SK-N-SH (cell line): Measurements from ENCODE around the gene SERPINE1. TPM values are rescaled to one million over a fixed set of nuclear protein-coding genes. Genes with fewer than 3 reads are reported as not detected.
A peak's percentile ranks its signal among the peaks of the same experiment; 100 is the strongest.

ENCODE experiments used
- CTCF ChIA-PET: fragments of 300-600, 350-600 bp; formaldehyde crosslinking; extraction: SDS; loops from one replicate; lab custom pipeline; 2021; lab: Yijun Ruan, JAX
- POLR2A ChIA-PET: fragments of 350-600 bp; sonication (Branson Sonifier 250); formaldehyde crosslinking; extraction: SDS; loops from one replicate; lab custom pipeline; 2020; ENCODE audit warnings: antibody characterized with exemption, inconsistent platforms; lab: Yijun Ruan, JAX
- DNase-seq: peaks from one replicate; pipeline ENCODE4 v3.0.0; 2012
- H2AFZ ChIP-seq: fragments of 200-600 bp; sonication (generic); 2 replicates; pipeline ENCODE4 v1.8.1; 2016; ENCODE audit warnings: antibody characterized with exemption, mild to moderate bottlenecking, low read depth
- H3F3A ChIP-seq: fragments of 200-600 bp; sonication (generic); replicated peaks from 2 replicates; pipeline ENCODE3; 2016; ENCODE audit warnings: antibody characterized with exemption, mild to moderate bottlenecking; ENCODE audit not compliant: insufficient read depth
- H3K27ac ChIP-seq, 2 experiments: fragments of 200-500 bp in 1 of 2; fragments of 200-600 bp in 1 of 2; sonication (Bioruptor generic) in 1 of 2; sonication (generic), shearing (Covaris generic) in 1 of 2; 2 replicates each; pipeline versions ENCODE4 v1.5.1 to v1.6.1; 2014 to 2016; ENCODE audit warnings: low read depth in 2 of 2, inconsistent platforms in 1 of 2, low read length in 1 of 2, mild to moderate bottlenecking in 1 of 2, mixed read lengths in 1 of 2
- H3K27me3 ChIP-seq: fragments of 200-600 bp; sonication (generic), shearing (Covaris generic); 2 replicates; pipeline ENCODE4 v1.6.1; 2016; ENCODE audit warnings: mixed run types; ENCODE audit not compliant: insufficient read depth
- H3K36me3 ChIP-seq, 2 experiments: fragments of 200-500 bp in 1 of 2; fragments of 200-600 bp in 1 of 2; sonication (Bioruptor generic) in 1 of 2; sonication (generic) in 1 of 2; replicated peaks in 1 of 2; 2 replicates each; pipeline versions ENCODE3 to v1.5.1; 2014 to 2016; ENCODE audit warnings: low read length in 1 of 2, mild to moderate bottlenecking in 1 of 2; ENCODE audit not compliant: insufficient read depth in 2 of 2, control insufficient read depth in 1 of 2
- H3K4me1 ChIP-seq, 2 experiments: fragments of 200-500 bp in 1 of 2; fragments of 200-600 bp in 1 of 2; sonication (Bioruptor generic) in 1 of 2; sonication (generic), shearing (Covaris generic) in 1 of 2; 2 replicates each; pipeline versions ENCODE4 v1.5.1 to v1.6.1; 2014 to 2016; ENCODE audit warnings: low read depth in 1 of 2, low read length in 1 of 2, mixed run types in 1 of 2; ENCODE audit not compliant: insufficient read depth in 2 of 2, control insufficient read depth in 1 of 2
- H3K4me2 ChIP-seq: fragments of 200-600 bp; sonication (generic), shearing (Covaris generic); 2 replicates; pipeline ENCODE4 v1.6.1; 2017; ENCODE audit warnings: mixed run types
- H3K4me3 ChIP-seq, 2 experiments: fragments of 200-500 bp in 1 of 2; fragments of 200-600 bp in 1 of 2; sonication (Bioruptor generic) in 1 of 2; sonication (generic), shearing (Covaris generic) in 1 of 2; 2 replicates each; pipeline versions ENCODE4 v1.5.1 to v1.8.1; 2014 to 2016; ENCODE audit warnings: low read depth in 2 of 2, inconsistent platforms in 1 of 2, low read length in 1 of 2, mild to moderate bottlenecking in 1 of 2, mixed read lengths in 1 of 2, moderate library complexity in 1 of 2
- H3K79me2 ChIP-seq: fragments of 200-600 bp; sonication (generic); 2 replicates; pipeline ENCODE4 v1.8.1; 2017; ENCODE audit warnings: mild to moderate bottlenecking; ENCODE audit not compliant: insufficient read depth
- H3K9ac ChIP-seq: fragments of 200-600 bp; sonication (generic); 2 replicates; pipeline ENCODE4 v1.6.1; 2017; ENCODE audit warnings: mixed run types
- H3K9me2 ChIP-seq: fragments of 200-600 bp; sonication (generic); 2 replicates; pipeline ENCODE4 v1.6.1; 2017; ENCODE audit warnings: mixed run types
- H3K9me3 ChIP-seq: fragments of 200-600 bp; sonication (generic); 2 replicates; pipeline ENCODE4 v1.6.1; 2017; ENCODE audit warnings: mixed run types, mild to moderate bottlenecking, moderate library complexity
- H4K20me1 ChIP-seq: fragments of 200-600 bp; sonication (generic); 2 replicates; pipeline ENCODE4 v1.6.1; 2017; ENCODE audit warnings: mild to moderate bottlenecking, mixed run types; ENCODE audit not compliant: insufficient read depth
- CHD2 ChIP-seq: fragments of 150-350 bp; IDR thresholded peaks from 2 replicates; pipeline ENCODE4 v1.6.1; 2018; ENCODE audit warnings: low read length; ENCODE audit not compliant: partially characterized antibody
- ELF1 ChIP-seq: IDR thresholded peaks from 2 replicates; pipeline ENCODE4 v1.4.0; 2012
- EP300 ChIP-seq, 2 experiments: IDR thresholded peaks; 2 replicates each; pipeline versions ENCODE4 v1.4.0 to v1.6.1; 2012; ENCODE audit warnings: borderline replicate concordance in 1 of 2, low read depth in 1 of 2, low read length in 1 of 2
- FOXJ3 ChIP-seq: sonication (generic); formaldehyde crosslinking; IDR thresholded peaks from 2 replicates; pipeline ENCODE4 v1.5.1; 2020; ENCODE audit warnings: mild to moderate bottlenecking, missing genetic modification reagents
- MEF2A ChIP-seq: IDR thresholded peaks from 2 replicates; pipeline ENCODE4 v1.4.0; 2012; ENCODE audit warnings: low read depth, borderline replicate concordance
- MXI1 ChIP-seq: IDR thresholded peaks from 2 replicates; pipeline ENCODE4 v1.6.1; 2012; ENCODE audit warnings: mild to moderate bottlenecking, low read depth, low read length, improper control_type of control experiment
- NFIC ChIP-seq: IDR thresholded peaks from 2 replicates; pipeline ENCODE4 v1.4.0; 2012; ENCODE audit warnings: borderline replicate concordance
- NRF1 ChIP-seq: IDR thresholded peaks from 2 replicates; pipeline ENCODE4 v1.6.1; 2012; ENCODE audit warnings: low read depth, mild to moderate bottlenecking, low read length
- POLR2AphosphoS5 ChIP-seq: IDR thresholded peaks from 2 replicates; pipeline ENCODE4 v1.6.1; 2012; ENCODE audit warnings: low read depth, low read length
- RAD21 ChIP-seq: IDR thresholded peaks from 2 replicates; pipeline ENCODE4 v1.6.1; 2012; ENCODE audit warnings: mild to moderate bottlenecking, low read length
- SIN3A ChIP-seq: IDR thresholded peaks from 2 replicates; pipeline ENCODE4 v1.6.1; 2012; ENCODE audit warnings: low read depth, mild to moderate bottlenecking, low read length, moderate library complexity, borderline replicate concordance
- SMC3 ChIP-seq: IDR thresholded peaks from 2 replicates; pipeline ENCODE4 v1.6.1; 2012; ENCODE audit warnings: low read depth, low read length, improper control_type of control experiment
- TAF1 ChIP-seq: IDR thresholded peaks from 2 replicates; pipeline ENCODE4 v1.6.1; 2012; ENCODE audit warnings: low read depth, mild to moderate bottlenecking, low read length, moderate library complexity, borderline replicate concordance
- WGBS: methylation state at CpG from one replicate; pipeline ENCODE4 v1.1.6; 2017; ENCODE audit warnings: low lambda C conversion rate; 5-methylcytosine and 5-hydroxymethylcytosine counted together
- polyA plus RNA-seq, 3 experiments: library from polyadenylated mRNA; depleted of rRNA; stranded (reverse); fragments of >200 nt; gene quantifications; 2 replicates each; pipeline ENCODE4 v1.2.3, GENCODE V29; 2012
- TF ChIP-seq, protein P1 (sequence below): fragments of 200-600 bp; sonication (generic); IDR thresholded peaks from 2 replicates; pipeline ENCODE4 v1.6.1; 2017; ENCODE audit warnings: antibody characterized with exemption, mild to moderate bottlenecking, moderate library complexity
- TF ChIP-seq, protein P2 (sequence below): IDR thresholded peaks from 2 replicates; pipeline ENCODE4 v1.4.0; 2012; ENCODE audit warnings: low read depth, borderline replicate concordance
- TF ChIP-seq, protein P3 (sequence below): IDR thresholded peaks from 2 replicates; pipeline ENCODE4 v1.4.0; 2012; ENCODE audit warnings: low read depth
- TF ChIP-seq, protein P4 (sequence below): IDR thresholded peaks from 2 replicates; pipeline ENCODE4 v1.6.1; 2012; ENCODE audit warnings: mild to moderate bottlenecking, low read depth, low read length, moderate library complexity

Gene SERPINE1
- polyA plus RNA-seq, 1 of the 3 experiments (the other 2 are of a cell fraction), result 4,174 TPM

DNA sequence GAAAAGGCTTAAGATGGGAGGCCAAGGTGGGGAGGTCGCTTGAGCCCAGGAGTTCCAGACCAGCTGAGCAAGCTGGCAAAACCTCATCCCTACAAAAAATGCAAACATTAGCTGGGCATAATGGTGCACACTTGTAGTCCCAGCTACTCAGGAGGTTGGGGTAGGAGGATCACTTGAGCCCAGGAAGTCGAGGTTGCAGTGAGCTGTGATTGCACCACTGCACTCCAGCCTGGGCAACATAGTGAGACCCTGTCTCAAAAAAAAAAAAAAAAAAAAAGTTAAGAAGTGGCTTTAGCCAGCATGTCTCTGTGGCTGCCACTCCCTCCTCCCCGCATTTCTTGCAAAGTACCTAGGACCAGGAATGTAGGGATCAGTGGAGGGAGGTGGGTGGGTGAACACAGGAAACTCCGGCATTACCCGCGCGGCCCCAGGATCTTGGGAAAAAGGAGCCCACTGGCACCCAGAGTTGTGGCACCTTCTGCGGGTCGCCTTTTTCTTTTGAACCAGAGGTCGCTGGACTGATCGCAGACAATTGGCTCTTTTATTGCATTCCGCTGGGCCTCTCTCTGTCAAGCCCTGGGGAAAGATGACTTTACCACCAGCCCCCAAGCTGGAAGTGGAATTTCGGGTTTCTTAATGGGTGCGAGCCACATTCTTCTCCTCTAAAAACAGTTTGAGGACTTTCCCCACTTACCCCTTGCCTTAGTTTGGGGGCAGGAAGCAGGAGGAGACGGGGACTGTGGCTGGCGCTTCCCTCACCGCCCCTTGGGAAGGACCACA is 35.0 kb downstream of the SERPINE1 start:
- Histone ChIP-seq H3K4me2 (no peak overlapping the region), H2AFZ (no peak overlapping the region), H3K36me3 (peaks cover 33 to 36% of the 10 kb centered on the region in 2 experiments), H3F3A (peaks cover 42% of the 10 kb centered on the region), H3K9me3 (no peaks in the 10 kb centered on the region), H3K4me3 (no peak overlapping the region), H3K79me2 (peaks cover 5% of the 10 kb centered on the region; the same call in 1 of the 2 replicates), H4K20me1 (peaks cover 24% of the 10 kb centered on the region), H3K27ac (peak overlapping the region in 1 of 2 experiments; percentile 94; a peak in 2 of 4 replicates), H3K27me3 (no peaks in the 10 kb centered on the region), H3K9ac (no peak overlapping the region), H3K4me1 (peaks cover 21 to 33% of the 10 kb centered on the region in 2 experiments; a peak in 3 of 4 replicates), H3K9me2 (no peaks in the 10 kb centered on the region)
- WGBS, result 87% methylated on average over 17 of the region's 17 CpGs
- ChIA-PET POLR2A (interaction anchor here (0.6 to 2.4 kb wide), 5 partner anchors 17 to 140 kb away, joined by 3 to 12 read pairs (median 6); partner anchors contain the start of gene NAT16), CTCF (interaction anchor here (1.0 to 4.3 kb wide), 9 partner anchors 9 to 82 kb away, joined by 4 to 20 read pairs (median 6); partner anchors contain the start of genes NAT16, PLOD3 and ZNHIT1)
- 0 out of 2 replicates have a peak, but pooled peaks have one; percentile 2 for TF ChIP-seq SIN3A
- no peak for TF ChIP-seq RAD21
- TF ChIP-seq, protein P1, sequence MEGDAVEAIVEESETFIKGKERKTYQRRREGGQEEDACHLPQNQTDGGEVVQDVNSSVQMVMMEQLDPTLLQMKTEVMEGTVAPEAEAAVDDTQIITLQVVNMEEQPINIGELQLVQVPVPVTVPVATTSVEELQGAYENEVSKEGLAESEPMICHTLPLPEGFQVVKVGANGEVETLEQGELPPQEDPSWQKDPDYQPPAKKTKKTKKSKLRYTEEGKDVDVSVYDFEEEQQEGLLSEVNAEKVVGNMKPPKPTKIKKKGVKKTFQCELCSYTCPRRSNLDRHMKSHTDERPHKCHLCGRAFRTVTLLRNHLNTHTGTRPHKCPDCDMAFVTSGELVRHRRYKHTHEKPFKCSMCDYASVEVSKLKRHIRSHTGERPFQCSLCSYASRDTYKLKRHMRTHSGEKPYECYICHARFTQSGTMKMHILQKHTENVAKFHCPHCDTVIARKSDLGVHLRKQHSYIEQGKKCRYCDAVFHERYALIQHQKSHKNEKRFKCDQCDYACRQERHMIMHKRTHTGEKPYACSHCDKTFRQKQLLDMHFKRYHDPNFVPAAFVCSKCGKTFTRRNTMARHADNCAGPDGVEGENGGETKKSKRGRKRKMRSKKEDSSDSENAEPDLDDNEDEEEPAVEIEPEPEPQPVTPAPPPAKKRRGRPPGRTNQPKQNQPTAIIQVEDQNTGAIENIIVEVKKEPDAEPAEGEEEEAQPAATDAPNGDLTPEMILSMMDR, result no peak
- TF ChIP-seq, protein P2, sequence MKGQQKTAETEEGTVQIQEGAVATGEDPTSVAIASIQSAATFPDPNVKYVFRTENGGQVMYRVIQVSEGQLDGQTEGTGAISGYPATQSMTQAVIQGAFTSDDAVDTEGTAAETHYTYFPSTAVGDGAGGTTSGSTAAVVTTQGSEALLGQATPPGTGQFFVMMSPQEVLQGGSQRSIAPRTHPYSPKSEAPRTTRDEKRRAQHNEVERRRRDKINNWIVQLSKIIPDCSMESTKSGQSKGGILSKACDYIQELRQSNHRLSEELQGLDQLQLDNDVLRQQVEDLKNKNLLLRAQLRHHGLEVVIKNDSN, result no peak
- no peak for DNase-seq

DNA sequence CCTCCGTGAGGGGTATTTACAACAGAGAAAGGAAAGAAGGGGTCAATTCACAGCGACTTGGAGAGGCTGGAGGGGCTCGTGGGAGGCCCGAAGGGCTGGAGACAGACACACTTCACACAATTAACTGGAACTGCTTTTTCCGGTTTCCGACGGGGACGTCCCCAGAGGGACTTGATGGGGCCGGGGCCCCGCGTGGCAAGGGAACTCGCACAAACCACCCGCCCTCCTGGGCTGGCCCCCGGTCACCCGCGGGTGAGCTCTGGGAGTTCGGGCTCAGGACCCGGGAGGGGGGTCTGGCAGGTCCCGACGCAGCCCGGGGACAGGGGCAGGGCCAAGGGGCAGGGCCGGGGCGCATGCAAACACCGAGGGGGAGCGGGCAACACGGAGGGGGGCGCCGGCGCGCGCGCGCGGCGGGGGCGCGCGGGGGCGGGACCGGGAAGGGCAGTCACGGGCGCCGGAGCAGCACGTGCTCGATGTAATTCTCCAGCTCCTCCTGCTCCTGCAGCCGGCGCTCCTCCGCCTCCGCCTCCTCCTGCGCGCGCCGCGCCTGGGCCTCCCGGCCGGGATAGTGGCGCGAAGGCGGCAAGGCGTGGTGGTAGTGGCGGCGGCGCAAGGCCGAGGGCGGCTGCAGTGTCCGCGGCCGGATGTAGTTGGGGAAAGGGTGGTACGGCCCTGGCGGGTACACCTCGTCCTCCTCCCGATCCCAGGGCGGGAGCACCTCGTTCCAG is 35.8 kb downstream of the SERPINE1 start:
- H3K4me3 ChIP-seq, result peak overlapping the region in 1 of 2 experiments; percentile 49; a peak in 2 of 4 replicates
- 11% methylated on average over 56 of the region's 74 CpGs for WGBS
- no peaks in the 10 kb centered on the region for H3K9me2 ChIP-seq
- no peaks in the 10 kb centered on the region for H3K9me3 ChIP-seq
- peaks cover 24% of the 10 kb centered on the region for H4K20me1 ChIP-seq
- H3K9ac ChIP-seq, result no peak overlapping the region
- peak; percentile 88 for DNase-seq
- POLR2A ChIA-PET, result interaction anchor here (0.6 to 2.4 kb wide), 12 partner anchors 7 to 81 kb away, joined by 3 to 12 read pairs (median 4); partner anchors contain the start of genes AP1S1, NAT16, PLOD3 and ZNHIT1
- no peak overlapping the region for H2AFZ ChIP-seq
- H3K36me3 ChIP-seq, result peaks cover 24 to 30% of the 10 kb centered on the region in 2 experiments
- H3F3A ChIP-seq, result peaks cover 44% of the 10 kb centered on the region
- peaks cover 28 to 41% of the 10 kb centered on the region in 2 experiments for H3K4me1 ChIP-seq
- CTCF ChIA-PET, result interaction anchor here (0.5 to 4.3 kb wide), 14 partner anchors 8 to 413 kb away, joined by 3 to 20 read pairs (median 4); partner anchors contain the start of genes NAT16, PLOD3 and ZNHIT1
- no peaks in the 10 kb centered on the region for H3K79me2 ChIP-seq
- H3K4me2 ChIP-seq, result peak overlapping the region; percentile 55; the same call in 1 of the 2 replicates
- H3K27me3 ChIP-seq, result no peaks in the 10 kb centered on the region
- peak overlapping the region in 1 of 2 experiments; percentile 94; a peak in 2 of 4 replicates for H3K27ac ChIP-seq
- TF ChIP-seq EP300 (IDR thresholded peaks at IDR 0.05; ENCODE audit: borderline replicate concordance in 1 of 2, low read depth in 1 of 2, low read length in 1 of 2), result no peak
- TF ChIP-seq SMC3, result no peak
- 0 out of 2 replicates have a peak, but pooled peaks have one; percentile 11 for TF ChIP-seq ELF1
- peak; percentile 65; the same call in 1 of the 2 replicates for TF ChIP-seq MXI1
- TF ChIP-seq POLR2AphosphoS5, result no peak; the same call in 1 of the 2 replicates
- no peak for TF ChIP-seq FOXJ3 (CRISPR knock-in tag)
- 0 out of 2 replicates have a peak, but pooled peaks have one; percentile 37 for TF ChIP-seq TAF1
- TF ChIP-seq RAD21, result no peak
- peak; percentile 43; the same call in 1 of the 2 replicates for TF ChIP-seq NRF1
- TF ChIP-seq, protein P3, sequence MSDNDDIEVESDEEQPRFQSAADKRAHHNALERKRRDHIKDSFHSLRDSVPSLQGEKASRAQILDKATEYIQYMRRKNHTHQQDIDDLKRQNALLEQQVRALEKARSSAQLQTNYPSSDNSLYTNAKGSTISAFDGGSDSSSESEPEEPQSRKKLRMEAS, result peak; percentile 94; the same call in 1 of the 2 replicates
- TF ChIP-seq CHD2, result no peak
- TF ChIP-seq, protein P4, sequence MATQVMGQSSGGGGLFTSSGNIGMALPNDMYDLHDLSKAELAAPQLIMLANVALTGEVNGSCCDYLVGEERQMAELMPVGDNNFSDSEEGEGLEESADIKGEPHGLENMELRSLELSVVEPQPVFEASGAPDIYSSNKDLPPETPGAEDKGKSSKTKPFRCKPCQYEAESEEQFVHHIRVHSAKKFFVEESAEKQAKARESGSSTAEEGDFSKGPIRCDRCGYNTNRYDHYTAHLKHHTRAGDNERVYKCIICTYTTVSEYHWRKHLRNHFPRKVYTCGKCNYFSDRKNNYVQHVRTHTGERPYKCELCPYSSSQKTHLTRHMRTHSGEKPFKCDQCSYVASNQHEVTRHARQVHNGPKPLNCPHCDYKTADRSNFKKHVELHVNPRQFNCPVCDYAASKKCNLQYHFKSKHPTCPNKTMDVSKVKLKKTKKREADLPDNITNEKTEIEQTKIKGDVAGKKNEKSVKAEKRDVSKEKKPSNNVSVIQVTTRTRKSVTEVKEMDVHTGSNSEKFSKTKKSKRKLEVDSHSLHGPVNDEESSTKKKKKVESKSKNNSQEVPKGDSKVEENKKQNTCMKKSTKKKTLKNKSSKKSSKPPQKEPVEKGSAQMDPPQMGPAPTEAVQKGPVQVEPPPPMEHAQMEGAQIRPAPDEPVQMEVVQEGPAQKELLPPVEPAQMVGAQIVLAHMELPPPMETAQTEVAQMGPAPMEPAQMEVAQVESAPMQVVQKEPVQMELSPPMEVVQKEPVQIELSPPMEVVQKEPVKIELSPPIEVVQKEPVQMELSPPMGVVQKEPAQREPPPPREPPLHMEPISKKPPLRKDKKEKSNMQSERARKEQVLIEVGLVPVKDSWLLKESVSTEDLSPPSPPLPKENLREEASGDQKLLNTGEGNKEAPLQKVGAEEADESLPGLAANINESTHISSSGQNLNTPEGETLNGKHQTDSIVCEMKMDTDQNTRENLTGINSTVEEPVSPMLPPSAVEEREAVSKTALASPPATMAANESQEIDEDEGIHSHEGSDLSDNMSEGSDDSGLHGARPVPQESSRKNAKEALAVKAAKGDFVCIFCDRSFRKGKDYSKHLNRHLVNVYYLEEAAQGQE, result peak; percentile 71
- TF ChIP-seq NFIC, result no peak
- no peak for TF ChIP-seq MEF2A
